Measurements from ENCODE around the gene PNMA8C. TPM values are rescaled to one million over a fixed set of nuclear protein-coding genes. Genes with fewer than 3 reads are reported as not detected.
"Not testable (repeated sequence)": the region's sequence is repeated elsewhere in the genome, so short reads cannot be mapped to it uniquely, and the experiment has no call there.

The PNMA8C gene
- total RNA-seq, 1 experiment from 2014 or later: not detected

DNA sequence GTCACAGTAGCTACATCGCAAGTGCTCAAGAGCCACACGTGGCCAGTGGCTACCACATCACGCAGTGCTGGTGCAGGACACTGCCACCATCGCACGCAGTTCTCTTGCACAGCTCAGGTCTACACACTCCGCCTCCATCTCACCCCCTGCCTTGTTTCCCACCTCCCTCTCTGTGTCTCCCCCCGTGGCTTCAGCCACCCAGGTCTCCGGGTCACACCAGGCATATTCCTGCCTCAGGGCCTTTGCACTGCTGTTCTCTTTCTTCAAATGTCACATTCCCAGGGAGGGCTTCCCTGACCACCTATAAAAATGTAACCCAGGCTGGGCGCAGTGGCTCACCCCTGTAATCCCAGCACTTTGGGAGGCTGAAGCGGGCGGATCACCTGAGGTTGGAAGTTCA is 26.0 kb downstream of the PNMA8C start:
- DNase-seq (ENCODE audit: low read depth, low spot score): no peak
- in situ Hi-C loops (cut with HindIII; ENCODE audit: low pct_unique_long_range_greater_than_20kb, low sequenced_read_pairs): no loop called here

DNA sequence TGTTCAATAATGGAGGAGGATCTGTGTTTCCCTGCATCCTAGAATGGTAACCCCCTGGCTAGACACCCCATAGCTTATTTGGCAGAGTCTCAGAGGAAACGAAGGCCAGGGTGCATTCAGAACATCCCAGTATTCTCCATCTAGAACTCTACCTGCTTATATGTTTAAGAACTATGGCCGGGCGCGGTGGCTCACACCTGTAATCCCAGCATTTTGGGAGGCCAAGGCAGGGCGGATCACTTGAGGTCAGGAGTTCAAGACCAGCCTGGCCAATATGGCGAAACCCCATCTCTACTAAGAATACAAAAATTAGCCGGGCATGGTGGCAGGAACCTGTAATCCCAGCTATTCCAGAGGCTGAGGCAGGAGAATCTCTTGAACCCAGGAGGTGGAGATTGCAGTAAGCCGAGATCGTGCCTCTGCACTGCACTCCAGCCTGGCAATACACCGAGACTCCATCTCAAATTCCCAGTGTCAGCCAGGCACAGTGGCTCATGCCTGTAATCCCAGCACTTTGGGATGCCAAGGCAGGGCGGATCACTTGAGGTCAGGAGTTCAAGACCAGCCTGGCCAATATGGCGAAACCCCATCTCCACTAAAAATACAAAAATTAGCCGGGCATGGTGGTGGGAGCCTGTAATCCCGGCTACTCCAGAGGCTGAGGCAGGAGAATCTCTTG is 30.8 kb downstream of the PNMA8C start:
- DNase-seq (ENCODE audit: low read depth, low spot score); in situ Hi-C loops (cut with HindIII; ENCODE audit: low pct_unique_long_range_greater_than_20kb, low sequenced_read_pairs): not testable (repeated sequence)

DNA sequence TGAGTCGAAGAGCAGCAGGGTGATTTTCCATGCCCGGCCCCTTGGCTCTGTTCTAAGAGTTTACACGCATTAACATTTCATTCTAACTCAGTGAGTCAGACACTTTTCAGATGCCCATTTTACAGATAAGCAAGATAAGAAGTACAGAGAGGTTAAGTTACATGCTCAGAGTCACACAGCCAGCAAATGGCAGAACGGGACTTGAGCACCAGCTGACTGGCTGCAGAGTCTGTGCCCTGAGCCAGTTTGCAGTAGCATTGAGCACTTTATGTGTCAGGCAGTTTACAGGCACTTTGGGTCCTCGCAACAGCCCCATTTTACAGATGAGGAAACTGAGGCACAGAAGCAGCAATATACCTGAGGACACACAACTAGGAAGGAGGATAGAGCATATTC is 34.3 kb downstream of the PNMA8C start:
- DNase-seq (ENCODE audit: low read depth, low spot score): no peak
- in situ Hi-C loops (cut with HindIII; ENCODE audit: low pct_unique_long_range_greater_than_20kb, low sequenced_read_pairs): no loop called here

DNA sequence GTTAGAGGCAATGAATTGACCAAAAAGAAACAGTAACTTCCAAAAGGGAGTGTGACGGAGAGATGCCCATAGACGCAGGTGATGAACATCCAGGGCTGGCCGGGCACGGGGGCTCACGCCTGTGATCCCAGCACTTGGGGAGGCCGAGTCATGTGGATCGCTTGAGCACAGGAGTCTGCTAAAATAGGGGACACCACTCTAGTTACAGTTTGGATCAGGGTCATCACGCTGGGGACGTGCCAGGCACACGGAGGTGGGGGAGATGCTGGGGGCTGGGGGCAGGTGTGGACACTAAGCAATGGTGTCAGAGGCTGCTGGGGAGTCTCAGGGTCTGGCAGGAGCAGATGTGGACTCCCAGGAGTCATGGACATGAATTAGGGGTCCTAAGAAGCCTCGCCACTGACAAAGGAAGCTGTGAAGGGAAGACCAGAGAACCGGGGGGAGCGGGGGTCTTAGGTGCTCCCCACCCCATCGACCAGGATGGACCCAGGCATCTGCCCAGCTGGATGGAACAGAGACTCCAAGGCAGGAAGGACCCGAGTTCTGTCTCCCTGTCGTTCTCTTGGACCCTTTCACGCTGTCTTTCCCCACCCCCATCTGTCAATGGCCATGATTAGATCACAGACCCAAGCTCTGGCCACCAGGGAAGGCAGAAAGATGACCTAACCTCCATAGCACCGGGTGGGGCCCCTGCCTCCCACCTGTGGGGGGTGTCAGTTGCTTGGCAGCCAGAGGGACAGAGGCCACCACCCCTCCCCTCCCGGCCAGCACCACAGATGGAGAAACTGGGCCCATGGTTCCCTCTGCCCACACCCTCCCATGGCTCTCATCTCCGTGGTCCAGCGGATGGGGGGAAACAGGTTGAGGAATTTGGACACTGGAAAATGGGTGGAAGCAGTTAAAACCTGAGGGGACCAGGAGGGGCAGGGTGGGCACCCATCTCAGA is 35.0 kb downstream of the PNMA8C start:
- in situ Hi-C loops (cut with HindIII; ENCODE audit: low pct_unique_long_range_greater_than_20kb, low sequenced_read_pairs): no loop called here

DNA sequence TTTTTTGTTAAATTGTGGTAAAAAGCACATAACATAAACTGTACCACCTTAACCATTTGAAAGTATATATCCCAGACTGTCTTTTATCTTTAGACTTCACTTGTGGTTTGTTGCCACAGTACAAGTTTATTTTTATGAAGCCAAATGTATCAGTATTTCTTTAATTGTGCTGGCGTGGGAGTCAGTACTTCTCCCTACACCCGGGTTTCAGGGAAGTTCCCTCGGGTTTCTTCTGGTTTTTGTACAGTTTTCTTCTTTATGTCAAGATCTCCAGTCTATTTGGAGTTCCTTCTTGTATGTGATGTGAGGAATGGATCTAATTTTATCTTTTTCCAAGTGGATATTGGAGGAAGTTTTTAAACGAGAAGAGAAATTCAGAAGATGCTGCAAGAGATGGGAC is 35.9 kb downstream of the PNMA8C start:
- in situ Hi-C loops (cut with HindIII; ENCODE audit: low pct_unique_long_range_greater_than_20kb, low sequenced_read_pairs): no loop called here
- DNase-seq (ENCODE audit: low read depth, low spot score): no peak

More for the DNA sequence above, 35.0 kb downstream of the PNMA8C start:
- no peak for DNase-seq (ENCODE audit: low read depth, low spot score)

DNA sequence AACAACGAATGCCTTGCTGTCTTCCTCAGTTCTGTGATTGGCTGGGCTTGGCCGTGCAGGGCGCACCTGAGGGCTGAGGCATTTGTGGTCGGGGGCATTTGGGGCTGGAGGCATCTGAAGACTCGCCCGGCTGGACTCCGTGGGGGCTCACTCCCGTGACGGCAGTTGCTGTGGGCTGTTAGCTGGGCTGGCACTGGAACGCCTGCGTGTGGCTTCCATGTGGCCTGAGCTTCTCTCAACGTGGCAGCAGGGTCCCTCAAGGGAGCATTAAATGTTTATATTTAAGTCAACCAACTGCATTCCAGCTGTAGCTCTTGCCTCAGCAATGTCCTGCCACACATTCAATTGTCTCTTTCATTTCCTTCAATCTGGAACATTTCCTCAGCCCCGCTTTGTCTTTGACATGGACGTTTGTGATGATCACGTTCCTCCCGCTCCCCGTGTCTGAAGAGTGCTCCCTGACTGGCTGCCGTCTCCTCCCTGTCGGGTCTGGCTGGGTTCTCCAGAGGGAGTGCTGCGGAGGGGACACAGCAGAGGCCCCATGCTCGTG is 36.4 kb downstream of the PNMA8C start:
- DNase-seq (ENCODE audit: low read depth, low spot score): peak; percentile 10
- in situ Hi-C loops (cut with HindIII; ENCODE audit: low pct_unique_long_range_greater_than_20kb, low sequenced_read_pairs): no loop called here

DNA sequence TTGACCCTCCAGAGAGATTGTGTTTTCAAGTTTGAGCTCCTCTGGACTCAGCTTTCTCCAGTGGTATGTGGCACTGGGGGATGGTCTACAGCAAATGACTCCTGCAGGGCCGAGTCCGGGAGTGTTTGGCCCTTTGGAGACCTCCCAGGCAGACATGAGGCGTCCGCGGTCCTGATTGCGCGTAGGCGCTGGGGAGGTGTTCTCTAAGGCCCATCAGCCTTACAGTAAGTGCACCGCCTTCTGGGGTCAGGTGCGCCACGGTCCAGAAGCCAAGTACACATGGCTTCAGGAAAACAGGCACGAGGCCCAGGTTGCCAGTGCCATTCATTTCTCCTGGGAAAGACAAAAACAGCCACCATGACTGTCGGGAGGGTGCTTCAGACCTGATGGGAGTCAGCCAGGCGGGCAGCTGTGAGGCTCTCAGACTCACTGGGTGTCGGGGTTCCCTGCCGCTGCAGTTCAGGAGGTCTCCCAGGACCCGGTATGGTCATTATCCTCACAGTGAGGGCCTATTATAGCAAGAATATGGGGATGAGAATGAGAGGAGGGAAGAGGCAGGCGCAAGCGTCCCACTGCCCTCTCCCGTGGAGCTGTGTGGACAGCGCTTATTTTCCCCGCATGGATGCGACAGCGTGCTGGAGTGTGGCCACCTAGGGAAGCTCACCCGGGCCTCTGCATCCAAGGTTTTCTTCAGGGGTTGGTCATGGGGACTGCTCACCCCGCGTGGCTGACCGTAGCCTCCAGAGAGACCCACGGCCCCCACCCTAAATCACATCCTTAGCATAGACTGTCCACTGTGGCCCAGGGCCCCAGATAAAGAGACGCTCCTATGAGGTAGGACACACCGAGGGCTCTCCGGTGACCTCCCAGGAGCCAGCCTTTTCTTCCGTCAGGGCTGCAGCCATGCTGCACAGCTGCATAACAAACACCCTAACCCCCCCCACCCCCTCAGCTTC is 37.2 kb downstream of the PNMA8C start:
- in situ Hi-C loops (cut with HindIII; ENCODE audit: low pct_unique_long_range_greater_than_20kb, low sequenced_read_pairs): no loop called here
- DNase-seq (ENCODE audit: low read depth, low spot score): no peak

DNA sequence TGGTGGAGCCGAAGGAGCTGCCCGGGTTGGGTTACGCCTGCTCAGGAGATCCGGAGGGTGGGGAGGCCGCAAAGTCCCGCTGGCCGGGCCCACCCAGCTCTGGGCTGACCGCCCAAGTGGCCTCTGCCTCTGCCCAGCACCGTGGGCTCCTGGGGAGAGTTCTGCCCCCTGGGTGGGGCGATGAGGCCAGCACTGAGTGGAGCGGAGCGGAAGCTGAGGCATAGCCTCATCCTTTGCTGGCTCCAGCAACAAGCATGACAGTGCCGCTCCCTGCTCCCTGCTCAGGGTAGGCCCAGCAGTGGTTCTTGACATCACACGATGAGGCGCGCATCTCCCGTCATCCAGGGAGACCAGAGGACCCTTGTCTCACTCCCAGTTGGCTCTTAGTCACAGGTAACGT is 37.9 kb downstream of the PNMA8C start:
- DNase-seq (ENCODE audit: low read depth, low spot score): no peak
- in situ Hi-C loops (cut with HindIII; ENCODE audit: low pct_unique_long_range_greater_than_20kb, low sequenced_read_pairs): no loop called here

DNA sequence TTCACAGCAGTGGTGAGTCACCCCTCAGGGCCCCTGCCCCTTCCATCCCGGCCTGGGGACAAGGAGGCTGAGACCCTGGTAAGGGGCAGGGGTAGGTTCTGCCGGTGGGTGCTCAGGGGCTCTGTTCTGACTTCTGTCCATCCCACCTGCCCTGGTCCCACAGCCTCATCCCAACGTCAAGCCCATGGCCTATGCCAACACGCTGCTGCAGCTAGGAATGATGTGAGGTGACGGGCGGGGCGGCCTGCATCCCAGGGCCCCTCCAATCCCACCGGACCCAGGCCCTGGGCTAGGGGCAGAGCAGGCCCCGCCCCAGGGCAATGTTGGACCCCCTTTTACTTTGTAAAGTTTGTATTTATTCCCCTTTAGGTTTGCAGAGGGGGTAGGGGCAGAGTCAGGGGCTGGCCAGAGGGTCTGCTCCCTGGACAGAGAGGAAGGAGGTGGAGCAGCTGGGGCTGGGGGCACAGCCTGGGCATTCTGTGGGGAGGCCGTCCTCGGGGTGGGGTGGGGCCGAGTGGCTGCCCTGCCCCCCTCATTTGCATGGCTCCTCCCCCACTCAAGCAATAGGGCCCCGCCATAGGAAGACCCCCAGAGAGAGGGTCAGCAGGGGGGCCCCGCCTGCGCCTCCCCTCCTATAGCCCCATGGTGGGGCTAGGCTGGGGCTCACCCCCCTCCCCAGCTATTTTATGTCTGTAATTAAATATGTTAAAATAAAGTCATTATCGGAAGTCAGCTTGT is 38.4 kb downstream of the PNMA8C start:
- in situ Hi-C loops (cut with HindIII; ENCODE audit: low pct_unique_long_range_greater_than_20kb, low sequenced_read_pairs): no loop called here
- no peak for DNase-seq (ENCODE audit: low read depth, low spot score)

DNA sequence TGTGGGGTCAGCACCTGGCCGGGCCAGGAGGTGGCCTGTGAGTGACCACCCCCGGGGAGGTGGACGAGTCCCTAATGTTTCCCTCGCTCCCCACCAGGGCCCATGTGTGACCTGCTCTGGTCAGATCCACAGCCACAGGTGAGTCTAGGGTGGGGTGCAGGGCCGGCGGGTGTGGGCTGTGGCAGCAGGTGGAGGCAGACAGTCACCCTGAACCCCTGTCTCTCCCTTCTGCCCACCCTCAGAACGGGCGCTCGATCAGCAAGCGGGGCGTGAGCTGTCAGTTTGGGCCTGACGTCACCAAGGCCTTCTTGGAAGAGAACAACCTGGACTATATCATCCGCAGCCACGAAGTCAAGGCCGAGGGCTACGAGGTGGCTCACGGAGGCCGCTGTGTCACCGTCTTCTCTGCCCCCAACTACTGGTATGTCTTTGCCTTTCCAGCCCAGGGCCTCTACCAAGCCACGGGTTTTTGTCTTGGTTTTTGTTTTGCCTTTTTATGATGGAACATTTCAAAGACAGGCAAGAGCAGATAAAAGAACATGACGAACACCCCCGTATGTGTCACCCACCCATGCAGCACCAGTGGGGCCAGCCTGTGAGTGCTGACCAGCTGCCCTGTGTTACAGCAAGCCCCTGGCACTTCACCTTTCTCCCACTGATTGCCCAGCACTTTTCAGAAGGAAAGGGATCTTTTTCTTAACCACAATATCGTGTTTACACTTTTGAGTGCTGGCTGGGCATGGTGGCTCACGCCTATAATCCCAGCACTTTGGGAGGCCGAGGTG is 40.2 kb downstream of the PNMA8C start:
- no peak for DNase-seq (ENCODE audit: low read depth, low spot score)
- in situ Hi-C loops (cut with HindIII; ENCODE audit: low pct_unique_long_range_greater_than_20kb, low sequenced_read_pairs): no loop called here

DNA sequence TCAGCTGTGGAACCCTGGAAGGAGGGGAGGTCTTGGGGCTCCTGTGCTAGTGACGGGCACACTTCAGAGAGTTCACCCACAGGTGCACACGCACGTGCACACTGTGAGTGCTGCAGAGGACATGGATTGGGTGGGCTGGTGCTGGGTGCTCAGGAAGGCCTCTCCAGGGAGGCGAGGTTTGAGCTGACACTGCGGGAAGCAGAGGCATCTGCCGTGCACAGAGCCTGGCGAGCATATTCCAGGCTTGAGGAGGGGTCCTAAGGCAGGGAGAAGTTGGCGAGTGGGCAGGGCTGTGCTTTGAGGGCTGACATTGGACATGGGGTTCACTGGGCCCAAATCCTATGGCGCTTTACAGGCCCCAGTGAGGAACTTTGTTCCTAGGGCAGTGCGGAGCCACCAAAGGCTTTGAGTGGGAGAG is 41.0 kb downstream of the PNMA8C start:
- in situ Hi-C loops (cut with HindIII; ENCODE audit: low pct_unique_long_range_greater_than_20kb, low sequenced_read_pairs): no loop called here
- DNase-seq (ENCODE audit: low read depth, low spot score): no peak

DNA sequence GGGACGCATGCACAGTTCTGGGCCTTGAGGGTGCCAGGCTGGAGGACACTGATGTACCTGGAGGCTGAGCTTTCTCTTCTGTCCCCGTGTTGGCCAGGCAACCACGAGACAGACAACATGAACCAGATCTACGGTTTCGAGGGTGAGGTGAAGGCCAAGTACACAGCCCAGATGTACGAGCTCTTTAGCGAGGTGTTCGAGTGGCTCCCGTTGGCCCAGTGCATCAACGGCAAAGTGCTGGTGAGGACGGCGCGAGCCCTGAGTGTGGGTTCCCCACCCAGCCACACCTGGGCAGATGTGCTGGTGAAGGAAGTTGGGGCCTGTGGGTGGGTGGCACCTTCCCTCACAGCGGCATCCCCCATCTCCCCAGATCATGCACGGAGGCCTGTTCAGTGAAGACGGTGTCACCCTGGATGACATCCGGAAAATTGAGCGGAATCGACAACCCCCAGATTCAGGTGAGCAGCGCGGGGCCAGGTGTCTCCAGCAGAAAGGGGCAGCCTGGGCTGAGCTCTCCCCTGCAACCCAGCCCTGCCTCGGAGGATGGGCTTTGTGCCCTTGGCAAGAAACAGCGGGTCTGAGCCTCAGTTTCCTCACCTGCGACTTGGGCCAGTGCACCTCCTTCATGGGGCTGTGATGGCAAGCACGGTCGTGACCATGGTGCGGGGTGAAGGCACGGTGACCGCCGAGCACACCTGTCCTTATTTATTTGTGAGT is 41.6 kb downstream of the PNMA8C start:
- DNase-seq (ENCODE audit: low read depth, low spot score): no peak
- in situ Hi-C loops (cut with HindIII; ENCODE audit: low pct_unique_long_range_greater_than_20kb, low sequenced_read_pairs): no loop called here

DNA sequence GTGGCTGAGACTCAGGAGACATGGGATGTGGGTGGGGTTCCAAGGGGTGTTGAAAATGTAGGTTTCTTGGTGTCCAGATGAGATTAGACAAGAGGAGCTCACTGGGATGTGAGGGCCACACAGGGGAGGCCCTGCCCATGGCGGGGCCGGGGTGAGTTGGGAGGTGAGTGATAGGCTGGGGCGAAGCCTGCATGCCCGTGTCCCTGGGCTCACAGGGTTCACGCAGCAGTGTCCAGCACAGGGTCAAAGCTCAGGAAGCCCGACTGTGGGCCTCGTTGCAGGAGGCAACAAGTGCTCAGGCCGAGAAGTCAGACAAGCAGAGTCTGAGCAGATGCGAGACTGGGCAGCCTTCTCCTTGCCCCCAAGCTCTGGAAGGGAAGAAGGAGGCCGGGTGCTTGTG is 42.6 kb downstream of the PNMA8C start:
- in situ Hi-C loops (cut with HindIII; ENCODE audit: low pct_unique_long_range_greater_than_20kb, low sequenced_read_pairs): no loop called here
- DNase-seq (ENCODE audit: low read depth, low spot score): no peak

DNA sequence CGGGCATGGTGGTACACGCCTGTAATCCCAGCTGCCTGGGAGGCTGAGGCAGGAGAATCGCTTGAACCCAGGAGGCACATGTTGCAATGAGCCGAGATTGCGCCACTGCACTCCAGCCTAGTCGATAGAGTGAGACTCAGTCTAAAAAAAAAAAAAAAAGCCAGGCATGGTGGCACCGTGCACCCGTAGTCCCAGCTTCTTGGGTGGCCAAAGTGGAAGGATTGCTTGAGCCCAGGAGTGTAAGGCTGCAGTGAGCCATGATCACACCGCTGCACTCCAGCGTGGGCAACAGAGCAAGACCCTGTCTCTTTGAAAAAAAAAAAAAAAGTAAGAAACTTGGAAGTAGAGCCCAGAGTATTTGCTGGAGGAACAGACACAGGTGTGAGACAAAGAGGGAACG is 43.1 kb downstream of the PNMA8C start:
- DNase-seq (ENCODE audit: low read depth, low spot score): no peak
- in situ Hi-C loops (cut with HindIII; ENCODE audit: low pct_unique_long_range_greater_than_20kb, low sequenced_read_pairs): no loop called here

DNA sequence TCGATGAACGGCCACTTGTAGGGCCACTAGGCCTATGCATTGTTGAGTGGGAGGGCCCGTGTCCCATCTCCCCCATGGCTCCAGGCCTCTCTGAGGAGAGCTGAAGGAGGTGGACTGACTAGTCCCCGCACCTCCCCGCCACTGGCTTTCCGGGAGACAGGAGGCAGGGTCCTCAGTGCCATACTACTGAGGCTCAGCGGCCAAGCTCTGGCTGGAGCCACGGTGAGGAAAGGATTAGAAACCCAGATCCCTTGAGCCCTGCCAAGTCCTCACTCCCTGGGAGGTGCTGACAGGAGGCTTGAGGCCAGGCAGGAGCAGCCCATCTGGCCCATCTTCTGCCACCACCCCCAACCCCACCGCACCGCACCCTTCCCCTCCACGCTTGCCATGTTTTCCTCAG is 44.3 kb downstream of the PNMA8C start:
- no peak for DNase-seq (ENCODE audit: low read depth, low spot score)
- in situ Hi-C loops (cut with HindIII; ENCODE audit: low pct_unique_long_range_greater_than_20kb, low sequenced_read_pairs): no loop called here

DNA sequence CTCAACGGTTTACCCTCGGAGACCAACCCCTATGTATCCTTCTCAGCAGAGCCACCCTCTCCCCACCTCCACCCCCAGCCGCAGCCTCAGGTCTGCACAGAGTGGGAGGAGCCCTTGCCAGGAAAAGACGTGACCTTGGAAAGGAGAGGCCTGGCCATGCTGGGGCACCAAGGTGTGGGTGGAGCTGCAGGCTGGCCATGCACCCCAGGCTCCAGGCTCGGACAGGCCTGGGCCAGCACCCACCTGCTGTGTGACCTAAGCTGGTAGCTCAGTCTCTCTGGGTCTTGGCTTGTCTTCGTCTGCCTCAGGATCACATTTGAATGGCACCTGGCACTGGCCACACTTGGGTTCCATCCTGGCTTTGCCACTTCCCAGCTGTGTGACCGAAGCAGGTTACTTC is 44.9 kb downstream of the PNMA8C start:
- in situ Hi-C loops (cut with HindIII; ENCODE audit: low pct_unique_long_range_greater_than_20kb, low sequenced_read_pairs): no loop called here

More for the DNA sequence above, 44.9 kb downstream of the PNMA8C start:
- DNase-seq (ENCODE audit: low read depth, low spot score): no peak
